NCI-H2029 treated with DMSO at 0.1 percent for 48 hours (cell line): ENCODE results near the gene RAB40B.

ENCODE experiments used
- DNase-seq: peaks from one replicate; lab custom pipeline; 2025; lab: John Stamatoyannopoulos, UW

The RAB40B gene

GRCh38 chr17:82615084-82616020 lies 83.1 kb downstream of the RAB40B start:
- no peak for DNase-seq

DNA sequence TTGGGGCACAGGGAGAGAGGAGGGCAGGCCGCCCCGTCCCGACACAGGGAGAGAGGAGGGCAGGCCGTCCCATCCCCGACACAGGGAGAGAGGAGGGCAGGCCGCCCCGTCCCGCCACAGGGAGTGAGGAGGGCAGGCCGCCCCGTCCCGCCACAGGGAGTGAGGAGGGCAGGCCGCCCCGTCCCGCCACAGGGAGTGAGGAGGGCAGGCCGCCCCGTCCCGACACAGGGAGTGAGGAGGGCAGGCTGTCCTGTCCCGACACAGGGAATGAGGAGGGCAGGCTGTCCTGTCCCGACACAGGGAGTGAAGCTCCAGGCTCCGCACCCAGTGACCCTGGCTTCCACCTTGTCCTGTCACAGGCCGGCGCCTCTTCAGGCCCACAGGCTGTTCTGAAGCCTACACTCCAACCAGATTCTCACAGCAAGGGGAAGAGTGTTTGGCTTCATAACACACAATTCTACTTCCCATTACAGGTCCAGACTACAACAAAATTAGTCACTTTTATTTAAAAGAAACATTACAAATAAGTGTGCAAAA lies 84.3 kb downstream of the RAB40B start:
- DNase-seq, result no peak

DNA sequence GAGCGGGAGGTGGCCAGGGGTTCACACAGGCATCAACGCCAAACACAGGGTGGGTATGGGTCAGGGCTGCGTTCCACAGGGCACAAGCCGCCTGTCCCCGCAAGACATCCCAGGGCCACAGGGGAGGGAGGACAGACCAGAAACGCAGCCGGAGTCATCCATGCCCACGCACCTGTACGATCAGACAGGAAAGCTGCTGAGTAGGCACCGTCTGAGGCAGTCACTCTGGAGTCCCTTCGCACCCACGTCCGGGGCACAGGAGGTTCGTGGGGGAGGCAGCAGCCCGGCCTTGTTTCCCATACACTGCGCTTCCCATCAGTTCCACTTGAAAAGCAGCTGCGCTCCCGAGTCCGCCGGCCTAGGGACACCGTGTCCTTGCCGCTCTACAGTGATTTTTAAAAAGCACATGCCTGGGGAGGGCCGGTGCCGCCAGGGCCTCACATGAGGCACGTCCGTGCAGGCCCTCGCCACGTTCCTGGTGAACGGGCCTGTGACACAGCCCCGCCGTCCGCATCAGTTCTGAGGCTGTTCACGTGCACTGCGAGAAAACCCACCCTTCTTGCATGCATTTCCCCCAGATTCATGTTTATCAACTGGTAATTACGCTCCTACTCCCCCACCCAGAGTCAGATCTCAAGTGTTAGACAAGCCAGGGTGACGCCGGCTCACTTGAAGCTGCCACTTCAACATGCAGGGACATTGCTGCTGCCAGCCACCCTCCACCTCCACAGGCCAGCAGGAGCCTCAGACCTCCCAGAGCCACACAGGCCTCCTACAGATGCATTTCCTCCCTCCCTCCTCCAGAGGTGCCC lies 85.0 kb downstream of the RAB40B start:
- no peak for DNase-seq

- DNase-seq, result peak; percentile 19
These were observed 87.1 kb downstream of the RAB40B start for GRCh38 chr17:82611140-82612058.

DNA sequence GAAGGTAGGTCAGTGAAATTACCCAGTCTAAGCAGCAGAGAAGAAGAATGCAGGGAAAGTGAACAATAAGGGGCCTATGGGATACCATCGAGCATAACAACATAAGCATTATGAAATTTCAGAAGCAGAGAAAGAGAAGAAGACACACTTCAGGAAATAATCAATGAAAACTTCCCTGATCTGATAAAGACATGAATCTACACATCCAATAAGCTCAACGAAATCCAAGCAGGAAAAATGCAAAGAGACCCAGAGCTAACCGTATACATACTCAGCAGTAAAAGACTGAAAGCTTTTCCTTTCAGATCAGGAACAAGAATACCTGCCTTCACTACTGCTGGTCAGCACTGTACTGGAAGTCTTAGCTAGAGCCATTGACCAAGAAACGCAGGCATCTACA lies 88.8 kb downstream of the RAB40B start:
- DNase-seq, result no peak

DNA sequence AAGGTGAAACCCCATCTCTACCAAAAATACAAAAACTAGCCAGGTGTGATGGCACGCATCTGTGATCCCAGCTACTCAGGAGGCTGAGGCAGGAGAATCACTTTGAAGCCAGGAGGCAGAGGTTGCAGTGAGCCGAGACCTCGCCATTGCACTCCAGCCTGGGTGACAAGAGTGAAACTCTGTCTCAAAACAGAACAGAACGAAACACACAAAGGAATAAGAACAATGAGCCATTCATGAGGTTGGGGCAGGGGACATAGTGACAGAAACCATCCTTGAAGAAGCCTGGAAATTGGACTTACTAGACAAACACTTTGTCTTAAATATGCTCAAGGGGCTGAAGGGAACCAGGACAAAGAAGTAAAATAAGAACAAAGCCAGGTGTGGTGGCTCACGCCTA lies 89.7 kb downstream of the RAB40B start:
- DNase-seq, result no peak

DNA sequence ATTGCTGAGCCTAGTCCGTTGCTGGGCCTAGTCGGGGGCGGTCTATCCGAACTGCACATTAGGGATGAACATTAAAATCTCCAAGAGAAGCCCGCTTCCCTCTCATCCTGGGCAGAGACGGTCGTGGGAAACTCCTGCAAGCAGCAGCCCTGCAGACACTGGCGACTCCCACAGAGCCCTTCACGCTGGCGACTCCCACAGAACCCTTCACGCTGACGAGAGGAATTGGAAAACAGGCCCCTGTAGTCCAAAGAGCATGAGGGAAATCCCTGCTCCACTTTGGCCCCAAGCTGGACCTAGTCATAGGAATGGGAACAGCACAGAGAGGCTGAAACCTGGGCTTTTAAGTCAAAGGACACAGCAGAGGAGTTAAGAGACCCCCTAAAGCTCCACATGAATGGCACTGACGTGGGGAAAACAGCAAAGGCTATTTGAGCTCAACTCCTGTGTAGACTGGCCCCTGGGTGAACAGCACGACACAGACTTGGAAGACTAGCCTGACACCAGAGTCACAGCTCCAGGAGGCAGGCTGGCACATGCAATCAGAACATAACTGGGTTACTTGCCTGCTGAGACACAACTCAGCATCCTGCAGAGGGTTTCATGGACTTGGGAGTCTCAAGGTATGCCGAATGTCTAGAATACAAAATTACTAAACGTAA lies 92.4 kb downstream of the RAB40B start:
- DNase-seq, result no peak
